Measurements from ENCODE around the gene CAP1. TPM values are rescaled to one million over a fixed set of nuclear protein-coding genes. Genes with fewer than 3 reads are reported as not detected.

The CAP1 gene
- total RNA-seq, 1 donor from 2014 or later, result 441 TPM

- Histone ChIP-seq H3K27me3 (ENCODE audit: control insufficient read depth, insufficient read depth, low read length) (no peaks in the 10 kb centered on the region), H3K4me3 (ENCODE audit: low read depth, low read length) (no peak overlapping the region), H3K36me3 (ENCODE audit: control insufficient read depth, insufficient read depth, low read length) (no peaks in the 10 kb centered on the region)
- peak; percentile 63 for DNase-seq (ENCODE audit: low read depth)
- no peak for TF ChIP-seq CTCF (IDR thresholded peaks at IDR 0.05; ENCODE audit: insufficient read depth, low read length, poor library complexity, severe bottlenecking)
Observed at GRCh38 chr1:40014812-40015594, 25.5 kb upstream of the CAP1 start.

- no peaks in the 10 kb centered on the region for H3K27me3 ChIP-seq (ENCODE audit: control insufficient read depth, insufficient read depth, low read length)
- DNase-seq (ENCODE audit: low read depth), result no peak
- no peak overlapping the region for H3K4me3 ChIP-seq (ENCODE audit: low read depth, low read length)
- TF ChIP-seq CTCF (IDR thresholded peaks at IDR 0.05; ENCODE audit: insufficient read depth, low read length, poor library complexity, severe bottlenecking), result no peak
- no peaks in the 10 kb centered on the region for H3K36me3 ChIP-seq (ENCODE audit: control insufficient read depth, insufficient read depth, low read length)
Observed at GRCh38 chr1:40017951-40018575, 22.5 kb upstream of the CAP1 start.

GRCh38 chr1:40020447-40021085 is 20.0 kb upstream of the CAP1 start:
- no peak for TF ChIP-seq CTCF (IDR thresholded peaks at IDR 0.05; ENCODE audit: insufficient read depth, low read length, poor library complexity, severe bottlenecking)
- DNase-seq (ENCODE audit: low read depth), result no peak
- no peak overlapping the region for H3K4me3 ChIP-seq (ENCODE audit: low read depth, low read length)
- H3K36me3 ChIP-seq (ENCODE audit: control insufficient read depth, insufficient read depth, low read length), result no peaks in the 10 kb centered on the region
- H3K27me3 ChIP-seq (ENCODE audit: control insufficient read depth, insufficient read depth, low read length), result no peaks in the 10 kb centered on the region

- Histone ChIP-seq H3K27me3 (ENCODE audit: control insufficient read depth, insufficient read depth, low read length) (no peaks in the 10 kb centered on the region), H3K36me3 (ENCODE audit: control insufficient read depth, insufficient read depth, low read length) (no peaks in the 10 kb centered on the region), H3K4me3 (ENCODE audit: low read depth, low read length) (no peak overlapping the region)
- TF ChIP-seq CTCF (IDR thresholded peaks at IDR 0.05; ENCODE audit: insufficient read depth, low read length, poor library complexity, severe bottlenecking), result no peak
- no peak for DNase-seq (ENCODE audit: low read depth)
Observed at GRCh38 chr1:40023379-40023944, 17.1 kb upstream of the CAP1 start.

- no peak for TF ChIP-seq CTCF (IDR thresholded peaks at IDR 0.05; ENCODE audit: insufficient read depth, low read length, poor library complexity, severe bottlenecking)
- no peaks in the 10 kb centered on the region for H3K27me3 ChIP-seq (ENCODE audit: control insufficient read depth, insufficient read depth, low read length)
- no peak for DNase-seq (ENCODE audit: low read depth)
- H3K4me3 ChIP-seq (ENCODE audit: low read depth, low read length), result no peak overlapping the region
- H3K36me3 ChIP-seq (ENCODE audit: control insufficient read depth, insufficient read depth, low read length), result no peaks in the 10 kb centered on the region
Observed at GRCh38 chr1:40024671-40025070, 15.9 kb upstream of the CAP1 start.
